Cardiac fibroblast (primary cell): ENCODE results near the gene PFDN4.

Experiments used
- DNase-seq, 2 donors: peaks; one replicate each; pipeline versions ENCODE4 v3.0.0 to v3.0.0-alpha.2; 2010; ENCODE audit warnings: low read depth in 2 of 2
- H3K4me3 ChIP-seq, 2 donors: replicated peaks in 1 of 2; 1 replicate in 1 of 2; 2 replicates in 1 of 2; pipeline ENCODE4 v1.5.1; 2011; ENCODE audit warnings: low read depth in 2 of 2, low read length in 2 of 2, mild to moderate bottlenecking in 2 of 2, moderate library complexity in 1 of 2
- TF ChIP-seq, protein P1 (sequence below): IDR thresholded peaks from one replicate; pipeline ENCODE4 v1.5.1; 2011; ENCODE audit warnings: low read depth, mild to moderate bottlenecking, low read length, inconsistent platforms

The PFDN4 gene

DNA sequence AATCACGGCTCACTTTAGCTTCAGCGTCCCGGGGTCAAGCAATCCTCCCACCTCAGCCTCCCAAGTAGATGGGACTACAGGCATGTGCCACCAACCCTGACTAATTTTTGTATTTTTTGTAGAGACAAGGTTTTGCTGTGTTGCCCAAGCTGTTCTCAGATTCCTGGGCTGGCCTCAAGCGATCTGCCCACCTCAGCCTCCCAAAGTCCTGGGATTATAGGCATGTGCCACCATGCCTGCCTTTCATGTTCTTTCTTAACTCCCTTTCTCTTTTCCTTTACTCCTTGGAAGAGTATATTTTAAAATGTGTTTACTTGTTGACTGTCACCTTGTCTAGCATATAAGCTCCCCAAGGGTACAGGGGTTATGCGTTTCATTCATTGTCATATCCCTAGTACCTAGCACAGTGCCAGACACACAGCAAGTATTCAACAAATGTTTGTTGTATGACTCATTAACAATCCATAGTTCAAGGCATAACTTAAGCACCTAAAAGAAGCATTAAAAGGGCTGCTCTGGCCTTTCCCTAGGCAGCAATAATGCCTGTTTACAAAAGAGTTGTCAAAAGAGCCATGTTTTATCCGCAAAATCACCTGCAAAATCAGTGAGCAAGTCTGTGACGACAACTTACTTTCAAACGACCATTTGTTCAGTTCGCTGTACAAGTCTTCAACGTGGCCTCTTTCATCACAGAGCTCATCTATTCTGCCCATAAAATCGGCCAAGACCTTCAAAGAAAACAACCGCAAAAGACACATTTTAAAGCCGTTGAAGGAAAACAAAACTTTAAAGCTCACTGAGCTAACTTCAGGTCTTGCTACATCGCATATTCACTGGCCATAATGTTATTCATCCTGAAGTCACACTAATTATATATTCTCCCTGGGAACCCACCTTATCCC lies 38.7 kb upstream of the PFDN4 start:
- TF ChIP-seq, protein P1, sequence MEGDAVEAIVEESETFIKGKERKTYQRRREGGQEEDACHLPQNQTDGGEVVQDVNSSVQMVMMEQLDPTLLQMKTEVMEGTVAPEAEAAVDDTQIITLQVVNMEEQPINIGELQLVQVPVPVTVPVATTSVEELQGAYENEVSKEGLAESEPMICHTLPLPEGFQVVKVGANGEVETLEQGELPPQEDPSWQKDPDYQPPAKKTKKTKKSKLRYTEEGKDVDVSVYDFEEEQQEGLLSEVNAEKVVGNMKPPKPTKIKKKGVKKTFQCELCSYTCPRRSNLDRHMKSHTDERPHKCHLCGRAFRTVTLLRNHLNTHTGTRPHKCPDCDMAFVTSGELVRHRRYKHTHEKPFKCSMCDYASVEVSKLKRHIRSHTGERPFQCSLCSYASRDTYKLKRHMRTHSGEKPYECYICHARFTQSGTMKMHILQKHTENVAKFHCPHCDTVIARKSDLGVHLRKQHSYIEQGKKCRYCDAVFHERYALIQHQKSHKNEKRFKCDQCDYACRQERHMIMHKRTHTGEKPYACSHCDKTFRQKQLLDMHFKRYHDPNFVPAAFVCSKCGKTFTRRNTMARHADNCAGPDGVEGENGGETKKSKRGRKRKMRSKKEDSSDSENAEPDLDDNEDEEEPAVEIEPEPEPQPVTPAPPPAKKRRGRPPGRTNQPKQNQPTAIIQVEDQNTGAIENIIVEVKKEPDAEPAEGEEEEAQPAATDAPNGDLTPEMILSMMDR, result no peak
- no peak overlapping the region for H3K4me3 ChIP-seq
- DNase-seq, result peak in 1 of 2 donors; percentile 11

DNA sequence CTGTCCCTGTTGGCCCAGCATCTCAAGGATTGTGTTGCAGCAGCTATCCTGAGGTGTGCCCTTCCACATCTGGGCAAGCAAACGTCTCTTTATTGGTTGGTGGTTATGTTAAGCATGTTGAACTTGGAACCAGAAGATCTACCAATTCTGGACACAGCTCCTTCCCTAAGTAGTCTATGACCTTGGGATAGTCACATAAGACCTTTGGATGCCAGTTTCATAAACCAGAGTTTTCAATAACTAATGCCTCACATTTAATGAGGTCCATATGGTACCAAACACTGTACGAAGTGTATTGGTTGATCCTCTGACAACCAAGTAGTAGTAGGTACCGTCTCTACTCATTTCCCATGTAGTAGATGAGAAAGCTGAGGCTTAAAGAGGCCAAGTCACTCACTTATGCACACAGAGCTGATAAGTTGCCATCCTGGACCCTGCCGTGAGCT lies 37.8 kb upstream of the PFDN4 start:
- no peak for DNase-seq
- TF ChIP-seq, protein P1, result no peak
- no peak overlapping the region for H3K4me3 ChIP-seq

DNA sequence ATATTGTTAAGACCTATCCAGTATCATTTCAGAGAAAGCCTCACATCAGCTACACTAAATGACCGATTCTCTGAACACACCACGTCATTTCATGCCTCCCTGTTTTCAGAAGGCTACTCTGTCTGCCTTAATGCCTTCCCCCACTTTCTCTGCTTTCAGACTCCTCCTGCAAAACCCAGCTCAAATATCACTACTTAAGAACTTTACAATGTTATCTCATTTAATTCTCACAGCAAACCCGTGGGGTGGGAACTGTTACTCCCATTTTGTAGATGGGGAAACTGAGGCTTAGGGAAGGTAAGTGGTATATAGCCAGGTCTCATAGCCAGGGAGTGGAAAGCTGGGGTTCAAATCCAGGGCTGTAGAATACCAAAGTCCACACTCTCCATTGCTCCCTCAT lies 36.9 kb upstream of the PFDN4 start:
- no peak for DNase-seq
- TF ChIP-seq, protein P1, result no peak
- no peak overlapping the region for H3K4me3 ChIP-seq

DNA sequence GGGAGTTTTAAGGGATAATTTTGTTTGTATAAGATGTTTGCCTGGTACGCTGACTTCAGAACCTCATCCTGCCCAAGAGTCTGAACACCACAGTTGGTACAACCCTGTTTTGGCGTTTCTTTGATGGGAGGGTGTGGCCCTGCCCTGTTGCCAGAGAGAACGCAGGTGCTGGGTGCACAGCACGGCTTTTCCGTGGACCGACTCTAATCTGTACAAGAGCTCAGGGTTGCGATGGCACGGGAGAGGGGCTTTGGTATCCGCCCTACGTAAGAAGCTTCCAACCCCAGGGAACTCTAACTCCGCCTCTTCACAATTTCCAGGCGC lies 35.4 kb upstream of the PFDN4 start:
- H3K4me3 ChIP-seq, result no peak overlapping the region
- DNase-seq, result peak in 1 of 2 donors; percentile 7

DNA sequence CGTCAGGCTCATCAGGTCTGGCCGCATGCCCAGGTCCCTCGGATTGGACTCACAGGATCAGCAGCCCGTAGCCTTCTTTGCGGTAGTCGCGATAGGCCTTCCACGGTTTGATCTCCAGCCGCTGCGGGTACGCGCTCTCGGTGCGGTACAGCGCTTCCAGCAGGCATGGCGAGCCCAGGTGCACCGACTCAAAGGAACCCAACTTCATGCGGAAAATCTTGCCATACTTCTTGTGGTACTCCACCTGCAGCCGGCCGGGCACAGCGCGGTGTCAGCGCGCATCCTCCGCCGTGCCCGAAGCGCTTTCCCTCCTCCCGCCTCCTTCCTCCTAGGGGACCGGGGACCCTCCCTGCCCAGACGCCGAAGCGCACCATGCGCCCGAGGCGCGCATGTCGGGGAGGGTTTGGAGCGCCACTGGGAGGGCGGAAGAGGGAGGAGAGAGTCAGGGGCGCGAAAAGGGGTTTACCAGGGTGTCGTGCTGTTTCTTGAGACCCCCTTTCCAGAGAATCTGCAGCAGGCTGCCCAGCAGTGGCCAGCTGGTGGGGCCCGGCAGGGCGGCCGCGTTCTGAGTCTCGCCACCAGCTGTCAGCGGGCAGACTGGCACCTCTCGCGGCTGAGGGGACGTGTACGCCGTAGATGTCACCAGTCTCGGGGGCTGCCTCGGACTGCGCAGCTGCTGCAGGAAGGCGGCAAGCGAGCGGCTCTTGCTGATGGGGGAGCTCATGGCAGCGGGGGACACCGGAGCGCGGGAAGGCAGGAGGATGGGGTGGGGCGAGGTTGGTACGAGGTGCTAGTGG lies 34.8 kb upstream of the PFDN4 start:
- peak in 1 of 2 donors; percentile 21 for DNase-seq
- TF ChIP-seq, protein P1, result no peak
- H3K4me3 ChIP-seq, result no peak overlapping the region

More for the DNA sequence above, 35.4 kb upstream of the PFDN4 start:
- TF ChIP-seq, protein P1, result no peak

DNA sequence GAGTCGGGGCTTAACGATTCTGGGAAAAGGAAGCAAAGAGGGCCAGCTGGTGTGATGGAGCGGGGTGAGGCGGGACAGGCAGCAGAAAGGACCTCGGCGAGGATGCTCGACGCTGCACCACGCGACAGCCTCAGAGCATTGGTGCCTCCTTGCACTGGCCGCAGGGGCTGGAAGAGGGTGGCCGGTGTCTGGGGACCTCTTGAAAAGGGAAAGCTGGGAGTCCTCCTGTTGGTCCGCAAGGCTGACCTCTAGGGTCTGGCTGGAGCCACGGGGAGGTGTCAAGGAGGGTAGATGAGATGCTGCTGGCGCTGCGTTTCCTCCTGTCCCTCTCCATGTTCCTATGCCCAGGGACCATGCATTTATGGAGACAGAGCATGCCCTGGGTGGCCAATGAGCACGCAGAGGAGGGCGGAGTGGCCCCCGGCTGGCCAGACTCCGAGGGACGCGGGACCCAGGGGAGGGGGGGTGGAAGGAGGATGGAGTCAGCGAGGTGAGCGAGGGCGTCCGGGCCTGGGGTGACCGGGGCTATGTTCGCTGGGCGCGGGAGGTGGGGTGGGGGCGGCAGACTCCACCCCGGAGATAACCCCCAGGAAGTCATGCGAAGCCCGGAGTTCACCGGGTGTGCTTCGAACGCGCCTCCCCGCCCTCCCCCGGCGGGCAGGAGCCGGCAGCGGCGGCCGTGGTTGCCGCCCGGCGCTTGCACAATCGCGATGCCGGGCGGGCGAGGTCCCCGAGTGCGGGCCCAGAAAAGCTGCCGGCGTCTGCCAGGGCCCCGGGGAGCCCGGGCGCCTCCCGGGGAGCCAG lies 34.0 kb upstream of the PFDN4 start, which contains the start of gene CYP24A1:
Gene CYP24A1, minus strand, starts transcription at position 334 of the 804 bp plus-strand sequence. CDS start 407 bp downstream, outside the sequence.
- TF ChIP-seq, protein P1, result no peak
- peak within 1 kb of the TSS in 1 of 2 donors; percentile 14 for H3K4me3 ChIP-seq
- peak in 1 of 2 donors; percentile 4 for DNase-seq
